SK-N-DZ (cell line): ENCODE measurements around the gene SIM2.

Experiments
- DNase-seq: peaks from one replicate; pipeline ENCODE4 v3.0.0-alpha.2; 2015; ENCODE audit warnings: low spot score

Gene SIM2

DNA sequence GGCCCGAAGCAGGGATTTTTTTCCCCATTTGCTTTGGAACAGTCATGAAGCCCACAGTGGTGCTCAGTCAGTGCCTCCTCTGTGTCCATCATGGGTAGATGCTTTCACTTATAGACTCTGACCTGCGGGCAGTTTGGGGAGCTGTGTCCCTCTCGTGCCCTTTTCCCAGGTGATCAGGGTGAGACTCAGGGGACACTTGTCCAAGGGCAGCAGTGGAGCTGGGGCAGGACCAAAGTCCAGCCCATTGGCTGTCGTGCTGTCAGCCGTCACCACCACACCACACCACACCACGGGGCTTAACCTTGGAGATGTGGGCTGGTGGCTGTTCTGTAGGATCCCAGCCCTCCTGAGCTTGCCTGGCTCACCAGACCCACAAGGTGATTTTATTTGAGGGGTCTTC, 34.9 kb downstream of the SIM2 start:
- no peak for DNase-seq

- DNase-seq, result no peak
These were observed 35.7 kb downstream of the SIM2 start for GRCh38 chr21:36734367-36735200.

DNA sequence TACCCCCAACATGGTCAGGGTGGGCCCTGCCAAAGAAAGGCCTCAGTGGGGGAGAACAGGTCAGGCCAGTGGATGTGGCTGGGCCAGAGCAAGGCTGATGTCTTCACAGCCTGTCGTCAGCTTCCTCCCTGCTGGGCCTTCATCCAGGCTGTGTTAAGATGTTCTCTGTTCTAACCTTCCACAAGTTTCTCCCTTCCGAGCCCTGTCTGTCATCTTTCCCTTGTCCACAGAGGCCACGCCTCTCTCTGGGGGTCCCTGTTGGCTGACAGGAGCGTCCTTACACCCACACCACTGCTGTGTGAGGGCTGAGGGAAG, 36.2 kb downstream of the SIM2 start:
- no peak for DNase-seq

DNA sequence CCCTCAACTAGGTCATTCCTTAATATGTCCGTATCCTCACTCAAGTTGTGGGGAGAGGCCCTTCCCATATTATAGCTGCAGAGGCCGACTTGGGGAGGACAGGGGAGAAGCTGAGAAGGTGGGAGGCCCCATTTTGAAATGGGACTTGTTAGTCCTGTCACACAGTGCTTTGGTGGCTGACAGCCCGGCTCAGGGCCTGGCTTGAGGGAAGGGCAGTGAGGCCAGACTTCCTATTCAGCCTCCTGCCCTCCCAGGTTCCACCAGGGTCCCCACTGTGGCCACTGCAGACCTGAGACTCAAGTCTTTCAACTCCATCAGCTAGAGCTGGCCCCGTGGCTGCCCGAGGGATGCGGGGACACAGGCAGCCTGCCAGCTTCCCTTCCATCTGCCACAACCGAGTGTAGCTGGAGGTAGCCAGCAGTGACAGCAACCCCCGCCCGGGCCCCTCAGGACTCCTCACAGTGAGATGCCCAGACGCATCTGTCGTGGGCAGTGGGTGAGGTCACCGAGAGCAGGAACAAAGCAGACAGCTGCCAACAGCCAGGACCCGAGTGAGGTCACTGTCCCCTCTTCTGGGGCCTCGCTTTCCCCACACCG, 36.9 kb downstream of the SIM2 start:
- no peak for DNase-seq

GRCh38 chr21:36738489-36739126, 39.7 kb downstream of the SIM2 start:
- no peak for DNase-seq

- DNase-seq, result no peak
These were observed 42.6 kb downstream of the SIM2 start for GRCh38 chr21:36741506-36741905.

DNA sequence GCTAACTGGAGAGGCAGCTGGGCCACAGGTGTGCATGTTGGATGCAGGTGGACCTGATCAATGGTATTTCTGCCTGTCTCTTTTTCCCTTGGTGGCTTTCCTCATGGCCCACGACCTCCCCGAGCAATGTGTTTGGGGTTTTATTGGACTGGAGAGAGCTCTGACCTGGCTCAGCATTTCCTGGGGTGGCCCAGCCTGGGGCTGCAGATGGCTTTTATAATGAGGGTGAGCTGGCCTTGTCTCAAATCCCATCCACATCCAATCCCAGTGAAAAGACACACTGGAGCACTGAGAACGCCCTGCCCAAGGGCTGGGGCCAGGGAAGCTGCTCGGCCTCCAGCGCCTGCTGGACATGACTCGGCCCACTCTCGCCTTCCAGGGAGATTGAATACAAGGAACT, 44.1 kb downstream of the SIM2 start:
- no peak for DNase-seq

GRCh38 chr21:36743446-36743845, 44.5 kb downstream of the SIM2 start:
- no peak for DNase-seq

GRCh38 chr21:36744190-36744559, 45.3 kb downstream of the SIM2 start:
- DNase-seq, result no peak

GRCh38 chr21:36744560-36745231, 45.8 kb downstream of the SIM2 start:
- no peak for DNase-seq

DNA sequence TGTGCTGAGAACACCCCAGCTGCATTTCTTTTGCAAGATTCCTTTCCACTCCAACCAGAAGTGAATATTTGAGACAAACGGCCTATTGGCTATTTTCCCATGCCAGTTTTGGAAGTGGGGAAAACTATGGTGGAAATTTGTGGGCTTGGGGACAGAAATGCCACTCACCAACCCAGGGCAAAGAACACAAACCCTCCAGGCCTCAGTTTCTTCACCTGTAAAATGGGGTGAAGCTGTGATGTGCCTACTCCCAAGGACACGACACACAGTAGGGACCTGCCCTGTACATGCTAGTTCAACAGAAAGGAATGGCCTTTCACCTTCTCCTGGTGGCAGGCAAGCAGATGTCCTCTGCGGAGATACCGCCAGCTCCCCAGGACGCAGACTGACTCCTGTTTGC, 46.5 kb downstream of the SIM2 start:
- no peak for DNase-seq

- DNase-seq, result no peak
These were observed 48.3 kb downstream of the SIM2 start for GRCh38 chr21:36747041-36747814.

- DNase-seq, result no peak
These were observed 49.0 kb downstream of the SIM2 start for GRCh38 chr21:36747815-36748383.

- DNase-seq, result no peak
These were observed 51.1 kb downstream of the SIM2 start for GRCh38 chr21:36749935-36750575.

- no peak for DNase-seq
These were observed 51.7 kb downstream of the SIM2 start for GRCh38 chr21:36750576-36750959.

- no peak for DNase-seq
These were observed 52.5 kb downstream of the SIM2 start for GRCh38 chr21:36751383-36751782.

GRCh38 chr21:36753556-36753955, 54.6 kb downstream of the SIM2 start:
- no peak for DNase-seq

GRCh38 chr21:36754241-36754898, 55.5 kb downstream of the SIM2 start:
- DNase-seq, result no peak

- DNase-seq, result no peak
These were observed 57.6 kb downstream of the SIM2 start for GRCh38 chr21:36756527-36756926.

DNA sequence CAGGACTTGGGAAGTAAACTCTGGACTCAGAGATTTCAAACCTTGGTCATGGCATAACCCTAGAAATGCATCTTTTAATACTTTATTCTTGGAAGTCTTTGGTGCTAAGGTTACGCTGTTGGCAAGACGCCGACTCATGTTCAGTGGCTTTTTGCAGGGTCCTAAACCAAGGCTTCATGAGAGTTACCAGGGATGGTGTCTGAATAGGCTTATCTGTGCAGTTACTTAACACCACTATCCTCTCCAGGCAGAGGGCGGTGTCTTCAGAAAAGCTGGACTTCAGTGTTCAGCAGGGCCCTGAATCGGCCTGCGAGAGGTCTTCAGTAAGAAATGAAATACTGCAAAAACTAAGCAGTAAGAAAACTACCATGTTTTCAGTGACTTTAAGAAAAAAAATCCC, 58.3 kb downstream of the SIM2 start:
- DNase-seq, result no peak
